ENCODE results near the gene SMIM35. TPM values are rescaled to one million over a fixed set of nuclear protein-coding genes. Genes with fewer than 3 reads are reported as not detected.

SMIM35 gene
- total and polyA plus RNA-seq, 2 of the 4 experiments (the other 2 are of a cell fraction), result not detected

DNA sequence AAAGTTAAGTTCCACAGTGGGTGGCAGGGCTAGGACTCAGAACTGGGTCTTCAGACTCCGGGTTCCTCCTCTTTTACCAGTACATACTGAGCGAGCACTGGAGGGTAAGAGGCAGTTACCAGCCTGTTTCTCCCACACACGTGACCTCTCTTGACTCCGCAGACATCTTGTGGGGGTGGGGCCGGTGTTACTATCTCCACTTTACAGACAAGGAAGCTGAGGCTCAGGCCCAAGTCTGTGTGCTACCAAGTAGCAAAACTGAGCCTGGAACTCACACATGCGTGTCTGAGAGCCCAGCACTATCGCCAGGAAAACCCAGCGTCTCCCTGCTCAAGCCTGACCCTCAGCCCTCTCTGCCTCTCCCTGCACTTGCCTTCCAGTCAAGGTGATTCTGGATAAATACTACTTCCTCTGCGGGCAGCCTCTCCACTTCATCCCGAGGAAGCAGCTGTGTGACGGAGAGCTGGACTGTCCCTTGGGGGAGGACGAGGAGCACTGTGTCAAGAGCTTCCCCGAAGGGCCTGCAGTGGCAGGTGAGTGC is 16.0 kb upstream of the SMIM35 start:
- no peak overlapping the region for H3K14ac ChIP-seq (replicated peaks; ENCODE audit: low read depth, low read length)
- no peak overlapping the region for H2BK5ac ChIP-seq (ENCODE audit: low read depth, low read length, poor library complexity, severe bottlenecking)
- no peaks in the 10 kb centered on the region for H3K79me1 ChIP-seq (ENCODE audit: low read depth in 1 of 2, low read length in 2 of 2)
- H2AFZ ChIP-seq (replicated peaks; ENCODE audit: low read length, poor library complexity), result no peak overlapping the region
- no peaks in the 10 kb centered on the region for H3K4me1 ChIP-seq (ENCODE audit: control insufficient read depth, insufficient read depth, low read length)
- H3K4me2 ChIP-seq (ENCODE audit: low read depth, low read length), result no peak overlapping the region
- no TSS peak for BruUV-seq (replicated peaks)
- intact Hi-C loops (cut with micrococcal nuclease) (no loop called here), in situ Hi-C loops (cut with MboI; ENCODE audit: low sequenced_read_pairs) (no loop called here), dilution Hi-C loops (cut with HindIII; ENCODE audit: low sequenced_read_pairs, unreplicated experiment) (no loop called here)
- H2AK5ac ChIP-seq (ENCODE audit: low read depth, low read length), result no peak overlapping the region
- no peaks in the 10 kb centered on the region for H3K36me3 ChIP-seq (ENCODE audit: control insufficient read depth, insufficient read depth, low read length)
- H3K9ac ChIP-seq (ENCODE audit: low read depth, low read length), result no peak overlapping the region
- H4K20me1 ChIP-seq (ENCODE audit: insufficient read depth, low read length), result no peaks in the 10 kb centered on the region
- H4K91ac ChIP-seq (ENCODE audit: insufficient read depth, low read depth, low read length), result no peak overlapping the region
- no peak overlapping the region for H3K18ac ChIP-seq (ENCODE audit: low read depth, low read length)
- peaks cover 7% of the 10 kb centered on the region; the same call in 1 of the 2 replicates for H3K27me3 ChIP-seq (ENCODE audit: control insufficient read depth, insufficient read depth, low read length)
- no peak overlapping the region for H4K5ac ChIP-seq (ENCODE audit: low read depth, low read length)
- ChIA-PET POLR2A (ENCODE audit: unreplicated experiment) (no interaction called here), CTCF (no interaction called here)
- no peak overlapping the region for H2BK20ac ChIP-seq (ENCODE audit: low read depth, low read length)
- H3K4ac ChIP-seq (ENCODE audit: low read depth, low read length), result no peak overlapping the region
- H3K4me3 ChIP-seq (ENCODE audit: insufficient read depth, low read depth, low read length), result no peak overlapping the region
- no peaks in the 10 kb centered on the region for H3K9me3 ChIP-seq (ENCODE audit: control insufficient read depth, insufficient read depth, low read length)
- ATAC-seq (ENCODE audit: low read depth) (no peak), DNase-seq (no peak)
- H3K23ac ChIP-seq (ENCODE audit: low read depth, low read length), result no peak overlapping the region
- H3K56ac ChIP-seq (ENCODE audit: extremely low read depth, insufficient read depth, low read length), result no peak overlapping the region
- no peak overlapping the region for H2AK9ac ChIP-seq (replicated peaks; ENCODE audit: low read depth, low read length, poor library complexity)
- TF ChIP-seq MAFK (IDR thresholded peaks at IDR 0.05; ENCODE audit: low read depth, low read length) (no peak), MAZ (IDR thresholded peaks at IDR 0.05; ENCODE audit: borderline replicate concordance, low read depth, low read length) (no peak), POLR2A (IDR thresholded peaks at IDR 0.05; ENCODE audit: low read depth, low read length) (no peak), SMC3 (IDR thresholded peaks at IDR 0.05; ENCODE audit: low read depth, low read length) (no peak)
- TF ChIP-seq, protein P1, sequence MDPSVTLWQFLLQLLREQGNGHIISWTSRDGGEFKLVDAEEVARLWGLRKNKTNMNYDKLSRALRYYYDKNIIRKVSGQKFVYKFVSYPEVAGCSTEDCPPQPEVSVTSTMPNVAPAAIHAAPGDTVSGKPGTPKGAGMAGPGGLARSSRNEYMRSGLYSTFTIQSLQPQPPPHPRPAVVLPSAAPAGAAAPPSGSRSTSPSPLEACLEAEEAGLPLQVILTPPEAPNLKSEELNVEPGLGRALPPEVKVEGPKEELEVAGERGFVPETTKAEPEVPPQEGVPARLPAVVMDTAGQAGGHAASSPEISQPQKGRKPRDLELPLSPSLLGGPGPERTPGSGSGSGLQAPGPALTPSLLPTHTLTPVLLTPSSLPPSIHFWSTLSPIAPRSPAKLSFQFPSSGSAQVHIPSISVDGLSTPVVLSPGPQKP (IDR thresholded peaks at IDR 0.05; ENCODE audit: borderline replicate concordance, low read depth, low read length), result no peak
- TF ChIP-seq, protein P2, sequence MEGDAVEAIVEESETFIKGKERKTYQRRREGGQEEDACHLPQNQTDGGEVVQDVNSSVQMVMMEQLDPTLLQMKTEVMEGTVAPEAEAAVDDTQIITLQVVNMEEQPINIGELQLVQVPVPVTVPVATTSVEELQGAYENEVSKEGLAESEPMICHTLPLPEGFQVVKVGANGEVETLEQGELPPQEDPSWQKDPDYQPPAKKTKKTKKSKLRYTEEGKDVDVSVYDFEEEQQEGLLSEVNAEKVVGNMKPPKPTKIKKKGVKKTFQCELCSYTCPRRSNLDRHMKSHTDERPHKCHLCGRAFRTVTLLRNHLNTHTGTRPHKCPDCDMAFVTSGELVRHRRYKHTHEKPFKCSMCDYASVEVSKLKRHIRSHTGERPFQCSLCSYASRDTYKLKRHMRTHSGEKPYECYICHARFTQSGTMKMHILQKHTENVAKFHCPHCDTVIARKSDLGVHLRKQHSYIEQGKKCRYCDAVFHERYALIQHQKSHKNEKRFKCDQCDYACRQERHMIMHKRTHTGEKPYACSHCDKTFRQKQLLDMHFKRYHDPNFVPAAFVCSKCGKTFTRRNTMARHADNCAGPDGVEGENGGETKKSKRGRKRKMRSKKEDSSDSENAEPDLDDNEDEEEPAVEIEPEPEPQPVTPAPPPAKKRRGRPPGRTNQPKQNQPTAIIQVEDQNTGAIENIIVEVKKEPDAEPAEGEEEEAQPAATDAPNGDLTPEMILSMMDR (conservative IDR thresholded peaks at IDR 0.05; ENCODE audit: low read depth, low read length), result no peak
- 53% methylated on average over 3 of the region's 13 CpGs; no CpG with 5 or more reads in 1 of the 2 experiments for WGBS, 2 experiments (ENCODE audit: extremely low coverage in 2 of 2, insufficient read length in 1 of 2)
- no peak overlapping the region for H3K27ac ChIP-seq (ENCODE audit: insufficient read depth, low read length)
- no peak overlapping the region for H2BK120ac ChIP-seq (ENCODE audit: low read depth, low read length)
- no peak overlapping the region for H2BK15ac ChIP-seq (ENCODE audit: low read depth, low read length)
- H3K9me1 ChIP-seq (ENCODE audit: insufficient read depth, low read length), result no peaks in the 10 kb centered on the region
- H4K8ac ChIP-seq (ENCODE audit: low read depth in 2 of 2, low read length in 2 of 2), result no peak overlapping the region
